KOPT-K1 (cell line): Measurements from ENCODE around the gene MICA.

Experiments
- H3K27ac ChIP-seq: fragments of 200-600 bp; sonication (generic); 2 replicates; pipeline ENCODE4 v1.5.1; 2016; ENCODE audit warnings: antibody characterized with exemption, mild to moderate bottlenecking, low read depth, low read length; ENCODE audit not compliant: poor library complexity, severe bottlenecking
- H3K36me3 ChIP-seq: fragments of 200-600 bp; sonication (generic); 2 replicates; pipeline ENCODE4 v1.5.1; 2017; ENCODE audit warnings: antibody characterized with exemption, mild to moderate bottlenecking, low read length, moderate library complexity; ENCODE audit not compliant: insufficient read depth
- H3K9me3 ChIP-seq: fragments of 200-600 bp; sonication (generic); 2 replicates; pipeline ENCODE4 v1.5.1; 2017; ENCODE audit warnings: antibody characterized with exemption, low read length, mild to moderate bottlenecking; ENCODE audit not compliant: insufficient read depth, poor library complexity, severe bottlenecking

Gene MICA

GRCh38 chr6:31403283-31404060, at the start of gene MICA:
Gene MICA (plus strand): TSS chr6:31403595. CDS start chr6:31403633, 38 bp downstream.
- Histone ChIP-seq H3K27ac (peak within 1 kb of the TSS; percentile 37), H3K9me3 (no peaks in the 10 kb centered on the region), H3K36me3 (no peaks in the 10 kb centered on the region)

GRCh38 chr6:31354158-31354863, 49.1 kb upstream of the MICA start:
- H3K36me3 ChIP-seq = peaks cover 29% of the 10 kb centered on the region
- H3K27ac ChIP-seq = no peak overlapping the region
- H3K9me3 ChIP-seq = no peaks in the 10 kb centered on the region

GRCh38 chr6:31354864-31355582, 48.4 kb upstream of the MICA start:
- Histone ChIP-seq H3K27ac (no peak overlapping the region), H3K36me3 (peaks cover 29% of the 10 kb centered on the region), H3K9me3 (no peaks in the 10 kb centered on the region)

- Histone ChIP-seq H3K9me3 (no peaks in the 10 kb centered on the region), H3K27ac (no peak overlapping the region), H3K36me3 (peaks cover 29% of the 10 kb centered on the region)
Observed at GRCh38 chr6:31355583-31355948, 47.8 kb upstream of the MICA start.

- peak overlapping the region; percentile 82 for H3K27ac ChIP-seq
Observed at GRCh38 chr6:31356216-31356945, 47.0 kb upstream of the MICA start.

GRCh38 chr6:31356946-31357466, 46.4 kb upstream of the MICA start, which contains the start of gene HLA-B:
Gene HLA-B (minus strand): TSS chr6:31357179. CDS start chr6:31357158, 21 bp downstream.
- H3K27ac ChIP-seq = peak within 1 kb of the TSS; percentile 82
- H3K36me3 ChIP-seq = peaks cover 29% of the 10 kb centered on the region
- no peaks in the 10 kb centered on the region for H3K9me3 ChIP-seq

More at GRCh38 chr6:31356216-31356945, 47.0 kb upstream of the MICA start:
- no peaks in the 10 kb centered on the region for H3K9me3 ChIP-seq
- peaks cover 29% of the 10 kb centered on the region for H3K36me3 ChIP-seq

GRCh38 chr6:31357886-31358285, 45.5 kb upstream of the MICA start:
- Histone ChIP-seq H3K27ac (peak overlapping the region; percentile 82), H3K9me3 (no peaks in the 10 kb centered on the region), H3K36me3 (peaks cover 29% of the 10 kb centered on the region)

GRCh38 chr6:31358302-31358701, 45.1 kb upstream of the MICA start:
- H3K27ac ChIP-seq = no peak overlapping the region
- H3K9me3 ChIP-seq = no peaks in the 10 kb centered on the region
- H3K36me3 ChIP-seq = peaks cover 28% of the 10 kb centered on the region

- Histone ChIP-seq H3K27ac (no peak overlapping the region), H3K36me3 (peaks cover 15% of the 10 kb centered on the region), H3K9me3 (no peaks in the 10 kb centered on the region)
Observed at GRCh38 chr6:31359581-31359980, 43.8 kb upstream of the MICA start.

GRCh38 chr6:31362751-31363150, 40.6 kb upstream of the MICA start:
- Histone ChIP-seq H3K9me3 (no peaks in the 10 kb centered on the region), H3K27ac (no peak overlapping the region), H3K36me3 (no peaks in the 10 kb centered on the region)

GRCh38 chr6:31363811-31364210, 39.6 kb upstream of the MICA start:
- Histone ChIP-seq H3K27ac (no peak overlapping the region), H3K9me3 (no peaks in the 10 kb centered on the region), H3K36me3 (no peaks in the 10 kb centered on the region)

- no peaks in the 10 kb centered on the region for H3K36me3 ChIP-seq
- H3K27ac ChIP-seq = no peak overlapping the region
- no peaks in the 10 kb centered on the region for H3K9me3 ChIP-seq
Observed at GRCh38 chr6:31365864-31366263, 37.5 kb upstream of the MICA start.

GRCh38 chr6:31366693-31367470, 36.5 kb upstream of the MICA start:
- Histone ChIP-seq H3K36me3 (no peaks in the 10 kb centered on the region), H3K27ac (no peak overlapping the region), H3K9me3 (peaks cover 4% of the 10 kb centered on the region)

- H3K27ac ChIP-seq = no peak overlapping the region
- H3K9me3 ChIP-seq = peaks cover 9% of the 10 kb centered on the region
- H3K36me3 ChIP-seq = no peaks in the 10 kb centered on the region
Observed at GRCh38 chr6:31368461-31368860, 34.9 kb upstream of the MICA start.
